Hematopoietic multipotent progenitor cell (in vitro differentiated cells): Measurements from ENCODE around the gene AFDN. TPM values are rescaled to one million over a fixed set of nuclear protein-coding genes. Genes with fewer than 3 reads are reported as not detected.

Experiments used
- DNase-seq, 3 donors: peaks; one replicate each; pipeline ENCODE4 v3.0.0-alpha.2; 2011 to 2015; ENCODE audit warnings: low read depth in 2 of 3, low spot score in 2 of 3
- total RNA-seq: library from RNA; depleted of rRNA; stranded (reverse); fragments of >200 nt; gene quantifications from one replicate; pipeline ENCODE4 v1.2.3, GENCODE V29; 2012

The AFDN gene, protein sequence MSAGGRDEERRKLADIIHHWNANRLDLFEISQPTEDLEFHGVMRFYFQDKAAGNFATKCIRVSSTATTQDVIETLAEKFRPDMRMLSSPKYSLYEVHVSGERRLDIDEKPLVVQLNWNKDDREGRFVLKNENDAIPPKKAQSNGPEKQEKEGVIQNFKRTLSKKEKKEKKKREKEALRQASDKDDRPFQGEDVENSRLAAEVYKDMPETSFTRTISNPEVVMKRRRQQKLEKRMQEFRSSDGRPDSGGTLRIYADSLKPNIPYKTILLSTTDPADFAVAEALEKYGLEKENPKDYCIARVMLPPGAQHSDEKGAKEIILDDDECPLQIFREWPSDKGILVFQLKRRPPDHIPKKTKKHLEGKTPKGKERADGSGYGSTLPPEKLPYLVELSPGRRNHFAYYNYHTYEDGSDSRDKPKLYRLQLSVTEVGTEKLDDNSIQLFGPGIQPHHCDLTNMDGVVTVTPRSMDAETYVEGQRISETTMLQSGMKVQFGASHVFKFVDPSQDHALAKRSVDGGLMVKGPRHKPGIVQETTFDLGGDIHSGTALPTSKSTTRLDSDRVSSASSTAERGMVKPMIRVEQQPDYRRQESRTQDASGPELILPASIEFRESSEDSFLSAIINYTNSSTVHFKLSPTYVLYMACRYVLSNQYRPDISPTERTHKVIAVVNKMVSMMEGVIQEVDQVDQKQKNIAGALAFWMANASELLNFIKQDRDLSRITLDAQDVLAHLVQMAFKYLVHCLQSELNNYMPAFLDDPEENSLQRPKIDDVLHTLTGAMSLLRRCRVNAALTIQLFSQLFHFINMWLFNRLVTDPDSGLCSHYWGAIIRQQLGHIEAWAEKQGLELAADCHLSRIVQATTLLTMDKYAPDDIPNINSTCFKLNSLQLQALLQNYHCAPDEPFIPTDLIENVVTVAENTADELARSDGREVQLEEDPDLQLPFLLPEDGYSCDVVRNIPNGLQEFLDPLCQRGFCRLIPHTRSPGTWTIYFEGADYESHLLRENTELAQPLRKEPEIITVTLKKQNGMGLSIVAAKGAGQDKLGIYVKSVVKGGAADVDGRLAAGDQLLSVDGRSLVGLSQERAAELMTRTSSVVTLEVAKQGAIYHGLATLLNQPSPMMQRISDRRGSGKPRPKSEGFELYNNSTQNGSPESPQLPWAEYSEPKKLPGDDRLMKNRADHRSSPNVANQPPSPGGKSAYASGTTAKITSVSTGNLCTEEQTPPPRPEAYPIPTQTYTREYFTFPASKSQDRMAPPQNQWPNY (N-terminal part only)
- total RNA-seq = 3.2 TPM

DNA sequence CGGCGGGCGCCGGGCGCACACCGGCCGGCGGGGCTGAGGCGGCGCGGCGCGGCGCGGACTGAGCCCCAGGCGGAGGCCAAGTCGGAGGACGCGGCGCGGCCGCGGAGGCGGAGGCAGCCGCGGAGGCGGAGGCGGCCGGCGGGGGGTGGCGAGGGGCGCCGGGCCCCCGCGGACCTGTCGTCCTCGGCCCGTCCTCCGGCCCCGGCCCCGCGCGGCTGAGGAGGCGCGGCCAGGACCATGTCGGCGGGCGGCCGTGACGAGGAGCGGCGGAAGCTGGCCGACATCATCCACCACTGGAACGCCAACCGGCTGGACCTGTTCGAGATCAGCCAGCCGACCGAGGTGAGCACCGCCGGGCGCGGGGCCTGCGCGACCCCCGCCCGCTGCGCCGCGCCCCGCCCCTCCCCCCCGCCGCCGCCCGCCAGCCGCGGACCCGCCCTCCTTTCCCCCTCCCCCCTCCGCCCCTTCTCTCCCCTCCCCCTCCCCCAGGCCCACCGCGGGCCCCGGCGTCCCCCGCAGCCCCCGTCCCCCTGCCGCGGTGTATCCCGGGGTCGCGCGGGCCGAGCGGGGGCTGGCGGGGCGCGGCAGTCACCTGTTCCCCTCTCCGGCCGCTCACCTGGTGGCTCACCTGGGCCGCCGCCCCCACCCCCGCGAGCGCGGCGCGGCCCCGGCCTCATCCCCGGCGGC lies at the start of gene AFDN:
AFDN (plus strand) TSS at position 16 of the 687 bp plus-strand sequence; CDS start at position 238, 222 bp downstream.
- no peak for DNase-seq

DNA sequence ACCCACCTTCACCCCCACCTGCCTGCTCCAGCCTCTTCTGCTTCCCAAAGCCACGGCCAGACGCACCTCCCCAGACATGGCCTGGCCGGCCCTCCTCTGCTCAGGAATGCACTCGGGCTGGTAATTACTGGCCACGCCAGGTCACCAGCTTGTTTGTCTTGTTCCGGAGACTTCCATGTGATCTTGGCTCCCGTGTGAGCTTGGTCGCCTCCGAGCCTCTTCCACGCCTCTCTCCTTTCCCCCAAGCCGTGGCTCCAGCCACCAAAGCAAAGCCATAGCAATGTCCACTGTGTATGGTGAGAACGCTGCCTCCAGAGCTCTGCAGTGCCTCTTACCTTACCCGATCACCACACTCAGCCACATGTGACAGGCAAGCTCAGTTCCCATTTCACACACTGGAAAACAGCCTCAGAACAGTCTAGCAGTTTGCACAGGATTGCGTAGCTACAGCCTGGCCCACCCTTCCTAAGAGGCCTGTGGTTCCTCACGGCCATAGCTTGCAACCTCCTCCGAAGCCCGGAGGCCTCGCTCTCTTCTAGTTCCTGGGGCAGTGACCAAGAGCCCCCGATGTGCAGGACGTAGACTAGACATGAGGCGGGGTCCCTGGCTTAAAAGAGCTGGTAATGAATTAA lies 48.1 kb upstream of the AFDN start:
- no peak for DNase-seq

DNA sequence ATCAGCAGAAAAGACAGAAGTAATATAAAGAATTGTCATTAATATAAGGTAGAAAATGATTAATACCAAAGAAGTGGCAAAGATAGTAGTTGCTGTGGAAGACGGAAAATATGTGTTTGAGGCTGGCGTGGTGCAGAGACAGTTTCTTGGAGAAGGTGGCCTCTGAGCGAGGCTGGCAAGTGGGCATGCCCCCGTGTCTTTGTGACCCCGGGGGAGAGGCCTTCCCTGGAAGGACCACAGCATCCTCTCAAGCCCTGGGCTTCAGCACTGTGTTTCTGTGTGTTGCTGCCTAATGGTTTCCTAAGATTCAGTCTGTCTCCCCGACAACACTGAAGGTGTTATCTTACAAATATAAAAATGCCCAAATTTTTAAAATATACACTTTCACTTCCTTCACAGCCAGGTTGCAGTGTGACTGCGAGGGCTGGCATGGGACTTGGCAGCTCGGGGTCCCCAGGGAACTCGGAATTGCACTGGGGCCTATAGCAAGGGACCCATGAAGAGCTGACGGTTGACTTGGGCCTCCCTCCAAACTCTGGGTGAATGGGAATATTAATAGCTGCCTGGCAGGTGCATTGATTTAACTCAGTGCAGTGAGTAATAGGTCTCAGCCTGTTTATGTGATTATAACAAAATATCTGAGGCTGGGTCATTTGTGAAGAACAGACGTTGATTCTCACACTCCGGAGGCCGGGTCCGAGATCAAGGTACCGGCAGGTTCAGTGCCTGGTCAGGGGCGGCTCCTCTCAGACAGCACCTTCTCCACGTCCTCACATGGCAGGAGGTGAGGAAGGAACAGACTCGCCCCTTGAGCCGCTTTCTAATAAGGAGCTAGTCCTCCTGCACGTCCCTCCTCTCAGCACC lies 47.4 kb upstream of the AFDN start:
- no peak for DNase-seq

DNA sequence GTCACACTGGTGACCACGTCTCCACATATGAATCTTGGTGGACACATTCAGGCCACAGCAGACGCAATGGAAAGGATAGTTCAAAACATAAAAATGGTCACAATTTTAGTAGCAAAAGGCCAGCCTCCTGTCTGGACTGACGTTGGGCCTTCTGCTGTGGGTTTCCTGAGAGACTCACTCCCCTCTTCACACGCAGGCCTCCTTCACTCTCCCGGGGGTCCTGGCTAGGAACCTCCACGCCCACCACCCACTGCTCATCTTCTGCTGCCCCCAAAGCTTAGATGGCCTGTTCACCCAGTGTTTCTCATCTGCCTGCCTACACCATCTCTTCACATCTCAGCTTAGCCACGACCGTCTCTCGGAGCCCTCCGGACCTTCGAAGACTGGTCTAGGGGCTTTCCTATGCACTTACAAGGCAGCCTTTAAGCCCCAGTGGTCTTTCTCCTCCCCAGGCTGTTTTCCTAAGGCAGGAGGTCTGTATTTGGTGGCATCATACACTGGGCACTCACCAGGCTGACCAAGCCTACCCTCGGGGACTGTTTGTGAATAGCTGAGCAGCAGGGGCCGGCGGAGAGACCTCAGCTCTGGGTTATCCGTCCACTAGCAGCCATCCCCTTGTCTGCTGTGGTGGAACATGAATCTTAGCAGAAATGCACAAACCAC lies 46.6 kb upstream of the AFDN start:
- no peak for DNase-seq

DNA sequence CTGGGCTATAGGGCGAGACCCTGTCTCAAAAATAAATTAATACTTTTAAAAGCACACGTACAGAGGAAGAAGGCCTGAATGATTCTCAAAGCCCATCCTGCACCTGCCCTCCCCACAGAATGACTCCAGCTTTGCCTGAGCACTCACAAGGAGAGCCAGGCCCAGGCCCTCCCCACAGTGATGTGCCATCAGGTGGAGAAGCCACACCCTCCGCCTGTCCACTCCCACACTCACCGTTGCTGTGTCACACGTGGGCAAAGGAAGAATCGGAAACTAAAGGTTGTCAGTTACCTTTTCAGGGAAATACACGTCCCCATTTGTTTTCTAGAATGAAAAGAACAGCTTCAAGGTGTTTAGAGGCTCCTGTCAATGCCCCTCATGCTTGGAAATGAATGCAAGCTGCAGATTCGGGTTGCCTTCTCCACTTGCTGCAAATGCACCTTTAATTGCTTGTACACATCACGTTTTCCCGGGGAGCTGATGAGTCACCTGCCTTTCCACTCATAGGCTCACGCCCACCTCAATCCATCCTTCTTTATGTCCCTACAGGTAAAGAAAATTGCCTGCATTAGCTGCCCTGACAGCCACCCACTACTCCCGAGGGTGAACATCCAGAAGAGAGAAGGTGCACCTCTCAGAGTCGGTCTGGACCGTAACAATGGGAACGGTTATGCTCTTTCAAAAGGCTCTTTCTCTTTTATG lies 45.5 kb upstream of the AFDN start:
- DNase-seq = no peak

DNA sequence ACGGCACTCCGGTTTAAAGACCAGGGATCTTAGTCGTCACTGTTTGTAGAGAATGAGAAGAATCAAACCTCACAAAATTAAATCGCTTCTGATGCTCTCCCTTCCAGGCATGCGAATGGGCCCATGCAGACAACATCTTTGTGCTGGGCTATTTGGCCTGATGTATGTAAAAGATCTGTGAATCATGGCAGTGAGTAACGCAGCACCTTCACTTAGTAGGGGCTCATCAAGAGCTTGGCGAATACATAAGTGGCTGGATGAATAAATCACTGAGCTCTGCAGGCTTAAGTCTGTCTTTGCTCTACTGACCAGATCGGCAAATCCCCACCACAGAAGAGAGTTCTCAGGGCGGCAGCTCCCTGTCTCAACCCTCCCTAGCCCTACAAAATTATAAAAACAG lies 44.8 kb upstream of the AFDN start:
- DNase-seq = no peak

DNA sequence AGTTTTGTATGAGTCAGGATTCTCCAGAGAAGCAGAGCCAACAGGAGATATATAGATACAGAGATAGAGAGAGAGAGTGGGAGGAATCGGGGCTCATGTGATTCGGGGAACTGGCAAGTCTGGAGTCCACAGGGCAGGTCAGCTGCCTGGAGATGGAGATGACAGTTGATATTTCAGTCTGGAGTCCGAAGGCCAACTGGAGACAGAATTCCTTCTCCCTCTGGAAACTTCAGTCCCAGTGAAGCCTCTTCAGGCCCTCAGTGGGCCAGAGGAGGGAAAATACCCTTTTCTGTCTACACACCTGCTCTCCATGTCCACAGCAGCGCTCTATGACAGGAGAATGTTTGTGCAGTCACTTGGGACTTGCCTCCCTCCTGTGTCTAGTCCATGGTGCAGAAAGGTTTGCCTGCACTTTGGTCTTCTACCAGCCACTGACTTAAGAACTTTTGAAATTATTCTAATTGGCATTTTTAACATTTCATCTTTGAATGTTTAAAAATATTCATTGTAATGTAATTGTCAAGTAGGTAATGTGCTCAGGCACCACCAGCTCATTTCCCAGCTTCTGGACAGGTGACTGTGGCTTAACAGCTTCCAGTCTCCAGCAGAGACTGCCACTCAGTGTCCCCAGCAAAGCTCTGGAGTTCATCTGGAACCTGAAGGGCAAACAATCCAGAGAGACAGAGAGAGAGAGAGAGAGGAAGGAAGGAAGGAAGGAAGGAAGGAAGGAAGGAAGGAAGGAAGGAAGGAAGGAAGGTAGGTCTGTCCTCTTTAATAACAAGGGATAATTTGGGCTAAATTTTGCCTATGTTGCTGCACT lies 43.8 kb upstream of the AFDN start:
- DNase-seq = no peak

DNA sequence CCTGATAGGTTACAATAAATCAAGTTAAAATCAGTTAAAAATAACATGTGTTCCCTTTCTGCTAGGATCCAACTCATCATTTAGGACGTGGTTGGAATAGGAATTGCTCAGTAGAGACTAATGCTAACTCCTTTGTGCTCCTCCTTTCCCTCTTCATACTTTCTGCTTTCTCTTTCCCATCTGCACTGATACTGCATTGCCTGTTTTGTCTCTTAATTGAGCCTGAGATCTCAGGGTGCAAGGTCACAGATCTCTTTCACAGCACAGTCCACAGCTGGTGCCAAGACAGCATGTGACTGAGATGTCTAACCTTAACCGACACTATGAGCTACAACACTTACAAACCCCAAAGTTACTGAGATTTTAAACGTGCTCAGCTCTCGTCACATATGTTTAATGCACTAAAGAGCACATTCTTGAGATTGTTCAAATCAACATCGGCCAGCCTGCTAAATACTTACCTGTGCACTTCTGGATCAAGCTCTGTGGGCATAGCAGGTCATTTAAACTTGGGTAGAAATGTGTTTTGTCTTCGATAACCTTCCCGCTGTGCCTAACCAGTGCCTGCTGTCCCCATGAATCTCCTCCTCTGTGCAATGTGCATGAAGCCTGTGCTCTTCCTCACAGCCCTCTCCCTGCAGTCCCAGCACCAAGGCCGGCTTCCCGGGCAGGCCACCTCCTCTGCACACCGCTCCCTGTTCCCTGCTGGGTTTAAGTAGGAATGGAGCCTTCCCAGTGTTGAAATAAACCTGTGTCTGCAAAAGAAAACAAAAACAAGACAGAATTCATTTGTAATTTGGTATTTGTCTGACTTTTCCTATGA lies 39.6 kb upstream of the AFDN start:
- no peak for DNase-seq

DNA sequence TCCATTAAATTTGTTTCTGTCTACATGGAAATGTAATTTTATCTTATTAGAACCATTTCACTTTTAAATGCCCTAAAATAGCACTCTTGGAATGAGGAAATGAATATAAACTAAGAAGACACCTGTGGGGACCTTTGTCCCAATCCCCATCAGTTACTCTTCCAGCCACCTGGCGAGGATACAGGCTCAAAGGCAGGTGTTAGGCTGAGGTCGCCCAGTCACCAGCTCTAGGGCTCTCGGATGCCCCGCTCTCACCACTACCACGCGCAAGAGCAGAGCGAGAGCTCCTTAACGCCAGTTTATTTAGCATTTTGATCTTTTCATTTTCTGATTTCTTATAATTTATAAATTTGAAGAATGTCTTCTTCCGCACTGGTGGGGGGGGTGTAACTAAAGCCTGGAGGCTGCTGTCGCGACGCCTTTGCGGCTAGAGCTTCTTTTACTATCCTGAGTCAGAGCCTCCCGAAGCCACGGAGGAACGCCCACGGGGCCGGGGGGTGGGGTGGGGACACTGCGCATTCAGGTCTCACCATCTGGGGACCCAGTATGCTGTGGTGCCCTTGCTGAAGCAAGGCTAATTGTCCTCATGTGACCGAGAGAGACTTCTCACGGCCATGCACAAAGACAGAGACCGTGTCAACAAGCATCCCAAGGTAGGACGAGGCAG lies 38.7 kb upstream of the AFDN start:
- no peak for DNase-seq

DNA sequence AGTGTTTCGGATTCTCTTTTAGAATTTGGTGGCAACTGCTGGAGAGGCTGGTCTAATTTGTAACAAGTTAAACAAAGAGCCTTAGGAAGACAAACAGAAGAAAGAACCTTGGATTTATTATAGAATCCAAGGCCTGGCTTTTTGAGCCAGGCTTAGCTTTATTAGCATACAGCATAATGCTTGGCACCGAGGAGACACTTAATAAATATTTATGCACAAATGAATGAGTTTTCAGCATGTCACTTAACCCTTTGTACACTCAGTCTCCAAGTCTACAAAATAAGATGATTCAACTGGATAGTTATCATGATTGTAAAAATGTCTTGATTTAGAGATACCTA lies 38.2 kb upstream of the AFDN start:
- DNase-seq = no peak

DNA sequence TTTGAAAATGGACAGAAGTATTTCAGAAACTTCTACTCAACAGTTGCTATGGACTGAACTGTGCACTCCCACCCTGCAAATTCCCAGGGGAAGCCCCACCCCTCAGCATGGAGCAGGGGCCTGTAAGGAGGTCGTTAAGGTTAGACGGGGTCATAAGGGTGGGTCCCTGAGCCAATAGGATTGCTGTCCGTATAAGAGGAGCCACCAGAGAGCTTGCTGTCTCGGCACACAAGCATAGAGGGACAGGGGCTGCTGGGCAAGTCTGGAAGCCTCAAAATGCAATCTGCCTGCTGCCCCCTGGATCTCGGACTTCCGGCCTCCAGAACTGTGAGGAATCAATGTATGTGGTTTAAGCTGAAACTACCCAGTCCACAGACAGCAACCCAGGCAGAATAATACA lies 37.4 kb upstream of the AFDN start:
- no peak for DNase-seq

DNA sequence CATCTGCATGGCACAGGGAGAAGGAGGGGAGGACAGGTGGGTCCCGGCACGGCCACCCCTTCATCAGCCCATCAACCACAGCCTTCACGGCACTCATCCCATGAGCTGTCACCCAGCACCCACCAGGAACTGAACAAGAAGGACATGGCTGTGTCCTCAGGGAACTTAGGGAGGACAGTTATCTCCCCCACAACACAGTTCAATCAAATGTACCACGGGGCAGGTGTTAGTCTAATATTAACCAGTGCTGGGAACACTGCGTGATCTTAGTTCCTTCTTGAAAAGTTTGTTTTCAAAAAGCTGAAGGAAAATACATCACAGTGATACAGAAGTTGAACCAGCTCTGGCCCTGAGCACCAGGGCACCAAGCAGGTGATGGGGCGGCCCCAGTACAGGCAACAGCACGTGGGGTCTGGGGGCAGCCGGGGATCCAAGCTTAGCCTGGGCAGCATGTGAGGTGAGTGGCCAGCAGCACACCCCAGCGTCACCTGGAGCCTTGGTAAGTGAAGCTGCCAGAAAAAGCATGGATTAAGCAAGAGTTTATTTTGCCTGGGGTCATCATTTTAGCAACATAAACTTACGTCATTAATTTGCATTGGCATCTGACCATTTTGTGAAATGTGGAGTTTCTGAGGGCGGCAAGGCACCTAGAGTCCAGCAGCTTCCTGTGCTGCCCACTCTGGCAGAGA lies 35.5 kb upstream of the AFDN start:
- no peak for DNase-seq

DNA sequence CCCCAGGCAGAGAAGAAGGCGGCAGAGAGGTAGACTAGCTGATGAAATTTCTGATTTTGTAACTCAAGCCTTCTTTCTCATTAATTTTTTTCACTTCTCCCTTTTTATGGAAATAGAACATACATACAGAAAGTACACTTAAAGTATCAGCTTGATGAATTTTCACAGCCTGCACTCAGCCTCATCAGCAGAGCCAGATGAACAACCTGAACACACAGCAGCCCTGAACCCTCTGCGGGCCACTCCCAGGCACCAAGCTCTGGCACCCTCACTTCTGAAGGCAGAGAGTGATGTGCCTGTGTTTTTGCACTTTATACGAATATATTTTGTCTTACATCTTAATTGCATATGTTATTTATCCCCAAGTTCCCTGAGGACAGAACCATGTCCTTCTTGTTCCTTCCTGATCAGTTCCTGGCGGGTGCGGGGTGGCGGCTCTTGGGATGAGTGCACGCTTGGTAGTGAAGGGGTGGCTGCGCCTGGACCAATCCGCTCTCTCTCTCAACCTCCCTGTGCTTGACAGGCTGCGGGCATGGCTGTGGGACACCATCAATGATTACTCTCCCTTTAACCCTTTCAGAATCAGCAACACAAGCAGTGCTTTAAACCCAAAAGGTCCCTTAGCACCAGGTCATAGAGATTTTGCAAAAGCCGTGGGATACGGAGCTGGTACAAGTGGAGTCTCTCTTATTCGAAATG lies 34.8 kb upstream of the AFDN start:
- no peak for DNase-seq

DNA sequence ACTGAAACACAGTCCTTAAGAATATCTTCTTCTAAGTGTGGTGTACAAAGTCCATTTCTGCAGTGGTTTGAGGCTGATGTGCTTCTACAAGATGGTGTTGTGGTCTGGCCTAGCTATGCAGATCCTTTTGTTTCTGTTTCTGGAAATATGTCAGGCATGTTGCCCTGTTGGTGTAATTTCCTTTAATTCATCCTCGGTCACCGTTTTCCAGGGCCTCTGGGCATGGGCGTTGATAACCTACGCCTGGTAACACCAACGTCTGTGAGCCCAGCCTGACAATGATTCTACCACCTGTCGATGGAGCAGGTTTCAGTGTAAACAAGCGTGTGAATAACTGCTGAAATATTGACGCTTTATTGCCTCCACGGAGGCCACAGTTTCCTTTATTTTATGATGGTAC lies 33.3 kb upstream of the AFDN start:
- no peak for DNase-seq
